Subcutaneous abdominal adipose tissue (tissue), 5 donors: ENCODE measurements around the gene SHC2.

Experiments
- H3K27ac ChIP-seq: one replicate; pipeline ENCODE4 v1.7.0; 2013; ENCODE audit warnings: low read depth, mild to moderate bottlenecking, inconsistent platforms, low read length, moderate library complexity
- H3K27me3 ChIP-seq, 5 donors: one replicate each; pipeline ENCODE4 v1.7.0; 2013; ENCODE audit warnings: low read length in 5 of 5, inconsistent platforms in 1 of 5; ENCODE audit not compliant: control insufficient read depth in 5 of 5, insufficient read depth in 4 of 5
- H3K36me3 ChIP-seq, 5 donors: one replicate each; pipeline ENCODE4 v1.7.0; 2013; ENCODE audit warnings: low read length in 5 of 5; ENCODE audit not compliant: control insufficient read depth in 5 of 5, insufficient read depth in 5 of 5
- H3K4me1 ChIP-seq, 5 donors: one replicate each; pipeline ENCODE4 v1.7.0; 2013; ENCODE audit warnings: low read length in 5 of 5, mild to moderate bottlenecking in 3 of 5, moderate library complexity in 1 of 5; ENCODE audit not compliant: control insufficient read depth in 5 of 5, insufficient read depth in 5 of 5
- H3K4me3 ChIP-seq, 5 donors: one replicate each; pipeline ENCODE4 v1.7.0; 2013; ENCODE audit warnings: low read length in 5 of 5, low read depth in 1 of 5
- H3K9ac ChIP-seq, 5 donors: one replicate each; pipeline ENCODE4 v1.7.0; 2013; ENCODE audit warnings: low read length in 5 of 5, mild to moderate bottlenecking in 4 of 5, moderate library complexity in 3 of 5
- H3K9me3 ChIP-seq, 5 donors: one replicate each; pipeline ENCODE4 v1.7.0; 2013; ENCODE audit warnings: low read length in 5 of 5; ENCODE audit not compliant: control insufficient read depth in 5 of 5
- donor health status: healthy.
- donor health status: healthy.
- donor health status: healthy.
- donor health status: healthy.
- donor health status: healthy.

Gene SHC2

GRCh38 chr19:374183-374885 lies 86.5 kb downstream of the SHC2 start:
- H3K27me3 ChIP-seq, result peaks cover 13 to 55% (median 44%) of the 10 kb centered on the region in 5 donors
- H3K36me3 ChIP-seq, result no peaks in the 10 kb centered on the region
- H3K9me3 ChIP-seq, result no peaks in the 10 kb centered on the region
- H3K27ac ChIP-seq, result no peak overlapping the region
- H3K4me1 ChIP-seq, result peaks cover 0 to 11% (median 8%) of the 10 kb centered on the region in 5 donors
- H3K4me3 ChIP-seq, result no peak overlapping the region
- no peak overlapping the region for H3K9ac ChIP-seq

- peaks cover 0 to 11% (median 8%) of the 10 kb centered on the region in 5 donors for H3K4me1 ChIP-seq
- H3K27me3 ChIP-seq, result peaks cover 13 to 59% (median 42%) of the 10 kb centered on the region in 5 donors
- H3K9me3 ChIP-seq, result no peaks in the 10 kb centered on the region
- no peak overlapping the region for H3K4me3 ChIP-seq
- H3K27ac ChIP-seq, result no peak overlapping the region
- H3K9ac ChIP-seq, result no peak overlapping the region
- H3K36me3 ChIP-seq, result no peaks in the 10 kb centered on the region
These were observed 87.2 kb downstream of the SHC2 start for GRCh38 chr19:373391-374182.

GRCh38 chr19:372306-372890 lies 88.4 kb downstream of the SHC2 start:
- Histone ChIP-seq H3K27ac (no peak overlapping the region), H3K27me3 (peaks cover 13 to 61% (median 46%) of the 10 kb centered on the region in 5 donors), H3K4me1 (peaks cover 0 to 11% (median 8%) of the 10 kb centered on the region in 5 donors), H3K9me3 (no peaks in the 10 kb centered on the region), H3K9ac (no peak overlapping the region), H3K4me3 (no peak overlapping the region), H3K36me3 (no peaks in the 10 kb centered on the region)

- Histone ChIP-seq H3K36me3 (no peaks in the 10 kb centered on the region), H3K9me3 (peaks cover 0 to 3% (median 0%) of the 10 kb centered on the region in 5 donors), H3K27me3 (peaks cover 13 to 65% (median 51%) of the 10 kb centered on the region in 5 donors), H3K4me3 (no peak overlapping the region), H3K27ac (no peak overlapping the region), H3K4me1 (peaks cover 0 to 11% (median 8%) of the 10 kb centered on the region in 5 donors), H3K9ac (no peak overlapping the region)
These were observed 89.2 kb downstream of the SHC2 start for GRCh38 chr19:371501-372168.

- peaks cover 0 to 11% (median 8%) of the 10 kb centered on the region in 5 donors for H3K4me1 ChIP-seq
- peaks cover 0 to 5% (median 3%) of the 10 kb centered on the region in 5 donors for H3K9me3 ChIP-seq
- H3K27ac ChIP-seq, result no peak overlapping the region
- no peak overlapping the region for H3K9ac ChIP-seq
- no peaks in the 10 kb centered on the region for H3K36me3 ChIP-seq
- H3K4me3 ChIP-seq, result no peak overlapping the region
- H3K27me3 ChIP-seq, result peaks cover 13 to 61% (median 56%) of the 10 kb centered on the region in 5 donors
These were observed 90.0 kb downstream of the SHC2 start for GRCh38 chr19:370641-371330.

GRCh38 chr19:369876-370275 lies 91.0 kb downstream of the SHC2 start:
- Histone ChIP-seq H3K4me3 (no peak overlapping the region), H3K9me3 (peaks cover 0 to 5% (median 3%) of the 10 kb centered on the region in 5 donors), H3K4me1 (peaks cover 0 to 11% (median 8%) of the 10 kb centered on the region in 5 donors), H3K27ac (no peak overlapping the region), H3K36me3 (no peaks in the 10 kb centered on the region), H3K27me3 (peaks cover 13 to 57% (median 53%) of the 10 kb centered on the region in 5 donors), H3K9ac (no peak overlapping the region)

- H3K36me3 ChIP-seq, result no peaks in the 10 kb centered on the region
- peaks cover 0 to 5% (median 3%) of the 10 kb centered on the region in 5 donors for H3K9me3 ChIP-seq
- H3K9ac ChIP-seq, result no peak overlapping the region
- peaks cover 10 to 55% (median 48%) of the 10 kb centered on the region in 5 donors for H3K27me3 ChIP-seq
- H3K4me1 ChIP-seq, result peaks cover 0 to 11% (median 8%) of the 10 kb centered on the region in 5 donors
- no peak overlapping the region for H3K27ac ChIP-seq
- H3K4me3 ChIP-seq, result no peak overlapping the region
These were observed 91.6 kb downstream of the SHC2 start for GRCh38 chr19:369256-369655.

- Histone ChIP-seq H3K27me3 (peaks cover 5 to 49% (median 41%) of the 10 kb centered on the region in 5 donors), H3K36me3 (no peaks in the 10 kb centered on the region), H3K9me3 (peaks cover 0 to 5% (median 3%) of the 10 kb centered on the region in 5 donors), H3K4me3 (no peak overlapping the region), H3K4me1 (peaks cover 0 to 11% (median 8%) of the 10 kb centered on the region in 5 donors), H3K9ac (no peak overlapping the region), H3K27ac (no peak overlapping the region)
These were observed 92.2 kb downstream of the SHC2 start for GRCh38 chr19:368630-369024.

GRCh38 chr19:367963-368629 lies 92.7 kb downstream of the SHC2 start:
- Histone ChIP-seq H3K4me3 (no peak overlapping the region), H3K9me3 (peaks cover 0 to 5% (median 3%) of the 10 kb centered on the region in 5 donors), H3K4me1 (peaks cover 0 to 11% (median 8%) of the 10 kb centered on the region in 5 donors), H3K9ac (no peak overlapping the region), H3K27me3 (peaks cover 4 to 44% (median 36%) of the 10 kb centered on the region in 5 donors), H3K36me3 (no peaks in the 10 kb centered on the region), H3K27ac (no peak overlapping the region)
